Astrocyte (in vitro differentiated cells and primary cell): ENCODE results near the gene NUP160. TPM values are rescaled to one million over a fixed set of nuclear protein-coding genes. Genes with fewer than 3 reads are reported as not detected.
"Not testable (repeated sequence)": the region's sequence is repeated elsewhere in the genome, so short reads cannot be mapped to it uniquely, and the experiment has no call there.

Experiments
- DNase-seq: peaks from one replicate; pipeline ENCODE4 v3.0.0-alpha.2; 2010; ENCODE audit warnings: low read depth
- FAIRE-seq: peaks from 2 replicates; lab custom pipeline; 2011; peaks lifted over from hg19 to GRCh38; lab: Jason Lieb, UNC
- H2AFZ ChIP-seq: 2 replicates; pipeline ENCODE4 v1.6.0; 2012; ENCODE audit warnings: low read depth, low read length, inconsistent platforms
- H3K27ac ChIP-seq: 2 replicates; pipeline ENCODE4 v1.5.1; 2011; ENCODE audit warnings: low read depth, low read length, inconsistent platforms
- H3K27me3 ChIP-seq: 2 replicates; pipeline ENCODE4 v1.6.0; 2011; ENCODE audit warnings: low read length, inconsistent platforms; ENCODE audit not compliant: insufficient read depth
- H3K36me3 ChIP-seq: 2 replicates; pipeline ENCODE4 v1.5.1; 2011; ENCODE audit warnings: low read length, inconsistent platforms; ENCODE audit not compliant: insufficient read depth
- H3K4me1 ChIP-seq: 2 replicates; pipeline ENCODE4 v1.5.1; 2011; ENCODE audit warnings: low read length, inconsistent platforms; ENCODE audit not compliant: insufficient read depth
- H3K4me2 ChIP-seq: 2 replicates; pipeline ENCODE4 v1.6.0; 2012; ENCODE audit warnings: low read length, inconsistent platforms
- H3K4me3 ChIP-seq: 2 replicates; pipeline ENCODE4 v1.5.1; 2011; ENCODE audit warnings: low read depth, mild to moderate bottlenecking, low read length, inconsistent platforms; ENCODE audit not compliant: insufficient read depth
- H3K79me2 ChIP-seq: 2 replicates; pipeline ENCODE4 v1.6.0; 2012; ENCODE audit warnings: mild to moderate bottlenecking, low read length, inconsistent platforms; ENCODE audit not compliant: insufficient read depth
- H3K9ac ChIP-seq: 2 replicates; pipeline ENCODE4 v1.6.0; 2012; ENCODE audit warnings: mild to moderate bottlenecking, low read length, inconsistent platforms
- H3K9me3 ChIP-seq: 2 replicates; pipeline ENCODE4 v1.5.1; 2012; ENCODE audit warnings: low read depth, mild to moderate bottlenecking, low read length, inconsistent platforms; ENCODE audit not compliant: insufficient read depth
- H4K20me1 ChIP-seq: 2 replicates; pipeline ENCODE4 v1.6.0; 2012; ENCODE audit warnings: low read length, inconsistent platforms; ENCODE audit not compliant: insufficient read depth
- H3K27ac Mint-ChIP-seq: one replicate; pipeline ENCODE4 v1.8.0; 2021; ENCODE audit warnings: mild to moderate bottlenecking, mixed read lengths; ENCODE audit not compliant: unreplicated experiment
- H3K27me3 Mint-ChIP-seq: one replicate; pipeline ENCODE4 v1.8.0; 2021; ENCODE audit warnings: low read depth, mixed read lengths; ENCODE audit not compliant: unreplicated experiment
- H3K36me3 Mint-ChIP-seq: one replicate; pipeline ENCODE4 v1.8.0; 2021; ENCODE audit warnings: low read depth, mixed read lengths; ENCODE audit not compliant: unreplicated experiment
- H3K4me1 Mint-ChIP-seq: one replicate; pipeline ENCODE4 v1.8.0; 2021; ENCODE audit warnings: low read depth, mixed read lengths; ENCODE audit not compliant: unreplicated experiment
- H3K4me3 Mint-ChIP-seq: one replicate; pipeline ENCODE4 v1.8.0; 2021; ENCODE audit warnings: mild to moderate bottlenecking, moderate library complexity, mixed read lengths; ENCODE audit not compliant: unreplicated experiment
- H3K9me3 Mint-ChIP-seq: one replicate; pipeline ENCODE4 v1.8.0; 2021; ENCODE audit warnings: mild to moderate bottlenecking, mixed read lengths; ENCODE audit not compliant: unreplicated experiment
- EZH2 ChIP-seq: IDR thresholded peaks from 2 replicates; pipeline ENCODE4 v1.6.1; 2012; ENCODE audit warnings: mild to moderate bottlenecking, low read length, inconsistent platforms; ENCODE audit not compliant: insufficient read depth
- total RNA-seq: library from RNA; stranded (reverse); gene quantifications from 2 replicates; pipeline ENCODE4 v1.2.1, GENCODE V29; 2021
- TF ChIP-seq, protein P1 (sequence below): IDR thresholded peaks from 2 replicates; pipeline ENCODE4 v1.5.1; 2011; ENCODE audit warnings: low read depth, mild to moderate bottlenecking, inconsistent platforms, low read length, moderate library complexity; ENCODE audit not compliant: insufficient read depth

NUP160 gene
- total RNA-seq, 1 donor from 2014 or later, result 23.8 TPM

- Histone ChIP-seq H3K9ac (no peak overlapping the region), H3K27ac (no peak overlapping the region), H3K27me3 (no peaks in the 10 kb centered on the region), H2AFZ (no peak overlapping the region), H3K9me3 (no peaks in the 10 kb centered on the region), H3K4me2 (no peak overlapping the region), H3K4me3 (no peak overlapping the region), H3K79me2 (peaks cover 66% of the 10 kb centered on the region), H4K20me1 (peaks cover 50% of the 10 kb centered on the region), H3K36me3 (peaks cover 63% of the 10 kb centered on the region), H3K4me1 (no peaks in the 10 kb centered on the region)
- Mint-ChIP-seq H3K9me3 (no peaks in the 10 kb centered on the region), H3K27me3 (no peaks in the 10 kb centered on the region), H3K4me3 (no peak overlapping the region), H3K4me1 (no peaks in the 10 kb centered on the region), H3K36me3 (peaks cover 37% of the 10 kb centered on the region), H3K27ac (no peak overlapping the region)
- FAIRE-seq (no peak), DNase-seq (no peak)
- TF ChIP-seq, protein P1, sequence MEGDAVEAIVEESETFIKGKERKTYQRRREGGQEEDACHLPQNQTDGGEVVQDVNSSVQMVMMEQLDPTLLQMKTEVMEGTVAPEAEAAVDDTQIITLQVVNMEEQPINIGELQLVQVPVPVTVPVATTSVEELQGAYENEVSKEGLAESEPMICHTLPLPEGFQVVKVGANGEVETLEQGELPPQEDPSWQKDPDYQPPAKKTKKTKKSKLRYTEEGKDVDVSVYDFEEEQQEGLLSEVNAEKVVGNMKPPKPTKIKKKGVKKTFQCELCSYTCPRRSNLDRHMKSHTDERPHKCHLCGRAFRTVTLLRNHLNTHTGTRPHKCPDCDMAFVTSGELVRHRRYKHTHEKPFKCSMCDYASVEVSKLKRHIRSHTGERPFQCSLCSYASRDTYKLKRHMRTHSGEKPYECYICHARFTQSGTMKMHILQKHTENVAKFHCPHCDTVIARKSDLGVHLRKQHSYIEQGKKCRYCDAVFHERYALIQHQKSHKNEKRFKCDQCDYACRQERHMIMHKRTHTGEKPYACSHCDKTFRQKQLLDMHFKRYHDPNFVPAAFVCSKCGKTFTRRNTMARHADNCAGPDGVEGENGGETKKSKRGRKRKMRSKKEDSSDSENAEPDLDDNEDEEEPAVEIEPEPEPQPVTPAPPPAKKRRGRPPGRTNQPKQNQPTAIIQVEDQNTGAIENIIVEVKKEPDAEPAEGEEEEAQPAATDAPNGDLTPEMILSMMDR, result no peak
- no peak for TF ChIP-seq EZH2
Observed at GRCh38 chr11:47756208-47756607, 91.9 kb downstream of the NUP160 start.

- peaks cover 74% of the 10 kb centered on the region for H3K36me3 ChIP-seq
- no peak overlapping the region for H3K4me2 ChIP-seq
- no peak overlapping the region for H2AFZ ChIP-seq
- H3K4me3 ChIP-seq, result no peak overlapping the region
- H3K27me3 Mint-ChIP-seq, result no peaks in the 10 kb centered on the region
- no peaks in the 10 kb centered on the region for H3K9me3 ChIP-seq
- no peaks in the 10 kb centered on the region for H3K4me1 Mint-ChIP-seq
- no peaks in the 10 kb centered on the region for H3K27me3 ChIP-seq
- no peaks in the 10 kb centered on the region for H3K9me3 Mint-ChIP-seq
- peaks cover 49% of the 10 kb centered on the region for H3K79me2 ChIP-seq
- H3K4me3 Mint-ChIP-seq, result no peak overlapping the region
- no peaks in the 10 kb centered on the region for H3K4me1 ChIP-seq
- H3K27ac Mint-ChIP-seq, result no peak overlapping the region
- DNase-seq (no peak), FAIRE-seq (no peak)
- TF ChIP-seq, protein P1, result no peak
- no peak for TF ChIP-seq EZH2
- no peak overlapping the region for H3K9ac ChIP-seq
- H4K20me1 ChIP-seq, result peaks cover 47% of the 10 kb centered on the region
- peaks cover 23% of the 10 kb centered on the region for H3K36me3 Mint-ChIP-seq
- H3K27ac ChIP-seq, result no peak overlapping the region
Observed at GRCh38 chr11:47750725-47751124, 97.4 kb downstream of the NUP160 start.

GRCh38 chr11:47742494-47742893 lies 105.7 kb downstream of the NUP160 start:
- H3K4me3 ChIP-seq, H3K4me1 Mint-ChIP-seq, H3K27me3 Mint-ChIP-seq, H3K9me3 ChIP-seq, H3K4me3 Mint-ChIP-seq, H3K9me3 Mint-ChIP-seq, H3K27ac ChIP-seq, H3K27me3 ChIP-seq, H3K27ac Mint-ChIP-seq, H2AFZ ChIP-seq, H3K4me2 ChIP-seq, FAIRE-seq, H3K9ac ChIP-seq, DNase-seq, H3K4me1 ChIP-seq: not testable (repeated sequence)
- H3K36me3 ChIP-seq, result peaks cover 78% of the 10 kb centered on the region
- H3K36me3 Mint-ChIP-seq, result peaks cover 17% of the 10 kb centered on the region
- H3K79me2 ChIP-seq, result peaks cover 41% of the 10 kb centered on the region
- peaks cover 19% of the 10 kb centered on the region for H4K20me1 ChIP-seq

- H3K27ac Mint-ChIP-seq, DNase-seq, H3K27me3 Mint-ChIP-seq, H3K4me3 Mint-ChIP-seq, H3K4me1 ChIP-seq, H3K4me3 ChIP-seq, H3K9me3 Mint-ChIP-seq, H2AFZ ChIP-seq, H3K9me3 ChIP-seq, H3K9ac ChIP-seq, H3K27ac ChIP-seq, H3K27me3 ChIP-seq, H3K4me2 ChIP-seq, FAIRE-seq, H3K4me1 Mint-ChIP-seq: not testable (repeated sequence)
- Histone ChIP-seq H3K36me3 (peaks cover 65% of the 10 kb centered on the region), H3K79me2 (peaks cover 14% of the 10 kb centered on the region), H4K20me1 (peaks cover 17% of the 10 kb centered on the region)
- peaks cover 19% of the 10 kb centered on the region for H3K36me3 Mint-ChIP-seq
Observed at GRCh38 chr11:47737817-47738216, 110.3 kb downstream of the NUP160 start.
